D721Med (cell line): Measurements from ENCODE around the gene MAP7.

ENCODE experiments used
- DNase-seq: peaks from one replicate; pipeline ENCODE4 v3.0.0; 2011; ENCODE audit warnings: low spot score; ENCODE audit not compliant: insufficient read length
- FAIRE-seq: peaks from 2 replicates; lab custom pipeline; 2011; peaks lifted over from hg19 to GRCh38; lab: Jason Lieb, UNC
- TF ChIP-seq, protein P1 (sequence below): IDR thresholded peaks from 2 replicates; pipeline ENCODE4 v1.5.1; 2012; ENCODE audit warnings: mild to moderate bottlenecking, control low read depth; ENCODE audit not compliant: insufficient read depth; ENCODE audit errors: missing control alignments

MAP7 gene

DNA sequence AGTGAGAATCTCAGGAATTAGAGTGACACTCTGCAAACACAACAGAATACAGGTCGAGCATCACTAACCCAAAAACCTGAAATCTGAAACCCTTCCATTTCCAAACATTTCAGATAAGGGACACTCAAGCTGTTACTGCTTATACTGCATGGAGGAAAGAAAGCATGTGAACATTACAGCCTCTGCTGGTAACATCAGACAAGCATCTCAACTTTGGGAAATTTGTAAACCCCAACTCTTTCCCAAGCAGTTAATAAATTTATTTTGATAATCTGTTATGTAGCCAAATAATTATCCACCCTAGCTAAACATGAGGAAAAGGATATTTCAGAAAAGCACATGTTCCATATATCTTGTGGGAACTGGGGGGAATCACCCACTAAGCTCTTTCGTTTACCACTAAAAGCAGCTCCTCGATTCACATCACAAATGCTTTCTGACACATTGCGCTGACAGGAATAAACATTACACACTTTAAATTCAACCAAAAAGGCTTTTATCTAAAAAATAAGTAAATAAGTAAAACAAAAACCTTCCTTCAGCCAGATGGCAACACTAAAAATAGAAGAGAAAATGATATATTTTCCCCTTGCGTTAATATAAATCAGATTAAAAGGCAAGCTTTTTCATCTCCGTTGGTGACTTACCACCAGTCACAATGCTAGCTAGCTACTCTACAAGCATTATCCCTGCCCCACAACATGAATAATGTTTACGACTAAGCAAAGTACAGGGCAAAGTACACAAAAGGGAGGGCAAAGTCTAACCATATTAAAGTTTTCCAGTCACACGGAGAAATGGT, 120.8 kb downstream of the MAP7 start:
- TF ChIP-seq, protein P1, sequence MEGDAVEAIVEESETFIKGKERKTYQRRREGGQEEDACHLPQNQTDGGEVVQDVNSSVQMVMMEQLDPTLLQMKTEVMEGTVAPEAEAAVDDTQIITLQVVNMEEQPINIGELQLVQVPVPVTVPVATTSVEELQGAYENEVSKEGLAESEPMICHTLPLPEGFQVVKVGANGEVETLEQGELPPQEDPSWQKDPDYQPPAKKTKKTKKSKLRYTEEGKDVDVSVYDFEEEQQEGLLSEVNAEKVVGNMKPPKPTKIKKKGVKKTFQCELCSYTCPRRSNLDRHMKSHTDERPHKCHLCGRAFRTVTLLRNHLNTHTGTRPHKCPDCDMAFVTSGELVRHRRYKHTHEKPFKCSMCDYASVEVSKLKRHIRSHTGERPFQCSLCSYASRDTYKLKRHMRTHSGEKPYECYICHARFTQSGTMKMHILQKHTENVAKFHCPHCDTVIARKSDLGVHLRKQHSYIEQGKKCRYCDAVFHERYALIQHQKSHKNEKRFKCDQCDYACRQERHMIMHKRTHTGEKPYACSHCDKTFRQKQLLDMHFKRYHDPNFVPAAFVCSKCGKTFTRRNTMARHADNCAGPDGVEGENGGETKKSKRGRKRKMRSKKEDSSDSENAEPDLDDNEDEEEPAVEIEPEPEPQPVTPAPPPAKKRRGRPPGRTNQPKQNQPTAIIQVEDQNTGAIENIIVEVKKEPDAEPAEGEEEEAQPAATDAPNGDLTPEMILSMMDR: no peak
- FAIRE-seq (peak; percentile 16), DNase-seq (no peak)

DNA sequence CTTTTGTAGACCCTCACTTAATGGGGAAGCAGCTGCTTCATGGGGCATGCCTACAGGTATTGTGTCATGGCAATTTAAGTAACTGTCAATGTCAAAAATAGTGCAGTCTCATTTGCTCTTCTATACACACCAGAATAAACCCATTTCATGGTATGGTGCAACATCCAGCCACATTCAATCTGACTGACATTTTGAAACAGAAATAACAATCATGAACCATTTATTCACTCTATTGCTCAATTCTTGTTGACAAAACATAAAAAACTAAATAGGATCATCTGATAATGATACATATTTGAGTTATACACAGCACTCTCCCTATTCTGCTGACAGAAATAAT, 122.9 kb downstream of the MAP7 start:
- no peak for FAIRE-seq
- no peak for DNase-seq
- TF ChIP-seq, protein P1: no peak

DNA sequence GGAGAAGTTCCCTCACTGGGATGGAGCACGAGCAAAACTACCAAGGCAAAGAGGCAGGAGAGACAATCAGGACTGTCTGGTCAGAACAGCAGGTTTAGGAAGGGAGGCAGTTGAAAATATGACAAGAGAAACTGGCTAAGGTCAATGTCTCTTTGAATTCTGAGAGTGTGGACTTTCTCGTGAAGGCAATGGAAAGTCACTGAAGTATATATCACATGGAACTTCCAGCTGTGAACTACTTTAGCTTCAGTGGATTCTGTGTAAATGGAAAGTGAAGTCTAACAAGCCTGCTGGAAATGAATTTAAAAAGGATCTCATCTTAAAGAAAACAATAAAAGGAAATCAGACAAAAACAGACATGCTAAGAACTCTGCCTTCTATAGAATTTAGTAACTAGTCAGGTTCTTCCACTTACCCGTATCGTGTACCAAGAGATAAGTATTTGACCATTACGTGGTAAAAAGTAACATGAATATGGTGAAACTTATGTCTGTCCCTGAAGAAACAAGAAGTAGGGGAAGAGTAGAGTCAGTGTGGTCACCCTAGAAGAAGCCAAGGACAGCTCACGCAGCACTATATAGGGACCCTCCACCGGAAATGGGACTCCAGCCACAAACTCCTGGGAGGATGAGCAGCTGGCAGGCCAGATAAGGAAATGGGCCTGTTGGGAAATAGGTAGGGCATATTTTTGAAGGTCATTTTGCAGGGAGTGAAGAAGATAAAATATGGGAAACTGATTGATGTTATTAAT, 123.4 kb downstream of the MAP7 start:
- FAIRE-seq (no peak), DNase-seq (no peak)
- TF ChIP-seq, protein P1: no peak

DNA sequence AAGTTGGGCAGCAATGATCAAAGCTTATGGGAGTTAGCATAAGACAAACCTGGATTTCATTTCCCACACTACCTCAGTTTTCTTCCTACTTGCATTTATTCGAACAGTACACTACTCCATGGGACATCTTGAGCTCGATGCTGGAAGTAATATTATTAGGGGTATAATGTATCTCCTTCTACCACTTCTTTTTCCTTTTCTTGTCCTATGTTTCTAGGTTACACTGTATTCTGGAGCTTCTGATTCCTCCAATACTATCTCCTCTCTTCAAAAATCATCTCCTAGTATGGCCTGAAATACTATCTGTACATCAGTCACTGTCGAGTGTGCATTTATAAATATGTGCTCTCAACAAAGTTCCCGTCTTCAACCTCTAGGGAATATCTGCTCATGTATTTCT, 124.4 kb downstream of the MAP7 start:
- FAIRE-seq (peak; percentile 11), DNase-seq (no peak)
- TF ChIP-seq, protein P1: no peak

DNA sequence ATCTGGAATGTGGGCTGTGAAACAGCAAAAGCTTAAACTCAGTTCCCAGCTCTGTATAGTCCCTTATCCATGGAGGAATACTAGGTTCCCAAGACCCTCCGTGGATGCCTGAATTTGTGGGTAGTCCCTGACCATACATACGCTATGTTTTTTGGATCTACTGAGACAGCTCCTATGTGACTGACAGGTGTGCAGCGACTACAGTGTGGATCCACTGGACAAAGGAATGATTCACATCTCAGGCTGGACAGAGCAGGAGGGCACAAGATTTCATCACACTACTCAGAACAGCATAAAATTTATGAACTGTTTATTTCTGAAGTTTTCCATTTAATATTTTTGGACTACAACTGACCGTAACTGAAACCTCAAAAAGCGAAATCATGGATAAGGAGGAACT, 125.3 kb downstream of the MAP7 start:
- DNase-seq (no peak), FAIRE-seq (no peak)
- TF ChIP-seq, protein P1: no peak

DNA sequence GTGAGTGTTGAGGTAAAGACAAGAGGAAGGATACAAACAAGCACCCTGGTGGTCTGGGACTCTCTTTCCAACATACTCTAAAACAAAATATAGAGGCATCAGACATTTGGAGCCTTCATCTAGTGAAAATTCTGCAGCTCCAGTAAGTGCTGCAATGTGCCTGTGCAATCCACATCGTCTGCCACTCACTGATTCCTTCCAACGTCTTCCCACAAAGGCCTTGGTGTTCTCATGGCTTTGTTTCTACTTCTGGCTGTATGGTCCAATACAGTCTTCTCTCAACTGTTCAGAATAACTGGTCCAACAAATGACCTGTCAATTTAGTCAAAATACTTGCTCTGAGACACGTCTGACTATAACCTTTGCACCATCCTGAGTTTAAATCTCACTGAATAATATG, 125.8 kb downstream of the MAP7 start:
- no peak for DNase-seq
- no peak for FAIRE-seq
- TF ChIP-seq, protein P1: no peak
